Measurements from ENCODE around the gene CPED1. TPM values are rescaled to one million over a fixed set of nuclear protein-coding genes. Genes with fewer than 3 reads are reported as not detected.

The CPED1 gene
- total RNA-seq, 1 experiment from 2014 or later: 0.13 TPM

DNA sequence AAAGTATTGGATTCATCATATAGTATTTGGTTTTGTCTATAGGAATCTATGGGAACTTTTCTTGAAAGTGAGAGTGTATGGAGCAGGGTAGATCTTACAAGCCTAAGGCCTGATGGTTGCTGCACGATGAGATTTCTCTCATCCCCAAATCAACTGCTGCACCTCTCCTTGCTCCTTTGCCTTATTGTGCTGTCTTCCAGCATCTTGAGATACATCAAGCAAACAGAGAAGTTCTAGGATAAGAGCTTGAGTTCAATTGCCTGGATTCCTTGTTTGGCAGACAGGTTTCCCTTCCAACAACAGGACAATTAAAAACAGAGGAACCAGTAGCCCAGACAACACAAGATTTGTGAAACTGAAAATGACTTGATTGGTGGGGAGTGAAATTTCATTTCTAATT, 56.6 kb downstream of the CPED1 start:
- Mint-ChIP-seq H3K27ac (no peak overlapping the region), H3K36me3 (ENCODE audit: insufficient read depth in 1 of 3, low read depth in 3 of 3) (no peaks in the 10 kb centered on the region), H3K4me3 (no peak overlapping the region), H3K4me1 (peaks cover 18 to 20% of the 10 kb centered on the region in 2 experiments), H3K27me3 (ENCODE audit: low read depth) (no peaks in the 10 kb centered on the region), H3K9me3 (no peaks in the 10 kb centered on the region)
- no CpG with 5 or more reads among the region's 1 CpG for WGBS (ENCODE audit: extremely low coverage, insufficient read length, low lambda C conversion rate)
- no peak overlapping the region for H2AK5ac ChIP-seq (ENCODE audit: insufficient read length, low read length)
- H3K23ac ChIP-seq (ENCODE audit: insufficient read length, low read depth, low read length): no peak overlapping the region
- H4K8ac ChIP-seq (replicated peaks; ENCODE audit: insufficient read length, low read depth, low read length): no peak overlapping the region
- H3K79me2 ChIP-seq (ENCODE audit: insufficient read depth, low read length): no peaks in the 10 kb centered on the region
- no peak overlapping the region for H4K91ac ChIP-seq (ENCODE audit: insufficient read length, low read depth, low read length)
- H3K4me2 ChIP-seq (ENCODE audit: insufficient read depth, insufficient read length, low read length): no peak overlapping the region
- H3K4me1 ChIP-seq (ENCODE audit: insufficient read depth, low read length): no peaks in the 10 kb centered on the region
- H3K9me3 ChIP-seq (ENCODE audit: control insufficient read depth, low read depth, low read length): no peaks in the 10 kb centered on the region
- H3K56ac ChIP-seq (ENCODE audit: insufficient read length, low read depth, low read length): no peak overlapping the region
- no peaks in the 10 kb centered on the region for H3K79me1 ChIP-seq (ENCODE audit: insufficient read depth, low read depth, low read length, poor library complexity, severe bottlenecking)
- H3K4ac ChIP-seq (ENCODE audit: low read depth, low read length): no peak overlapping the region
- H2BK5ac ChIP-seq (ENCODE audit: insufficient read length, low read length): no peak overlapping the region
- no peak for DNase-seq
- H3K23me2 ChIP-seq (ENCODE audit: insufficient read length, low read depth, low read length, poor library complexity, severe bottlenecking): no peaks in the 10 kb centered on the region
- no peak overlapping the region for H2BK15ac ChIP-seq (ENCODE audit: low read depth, low read length)
- H2BK12ac ChIP-seq (ENCODE audit: insufficient read length, low read depth, low read length): no peak overlapping the region
- H3K9ac ChIP-seq (ENCODE audit: extremely low read depth, insufficient read length, low read length): no peak overlapping the region
- no peak overlapping the region for H3K18ac ChIP-seq (ENCODE audit: insufficient read length, low read depth, low read length)
- H3K14ac ChIP-seq (ENCODE audit: insufficient read depth, low read length): no peak overlapping the region
- H3T11ph ChIP-seq (ENCODE audit: low read length): no peak overlapping the region
- no peaks in the 10 kb centered on the region for H4K20me1 ChIP-seq (ENCODE audit: control insufficient read depth, insufficient read depth, insufficient read length)
- H3K27ac ChIP-seq (ENCODE audit: insufficient read length, low read depth, low read length): no peak overlapping the region
- H2BK20ac ChIP-seq (ENCODE audit: low read depth, low read length, poor library complexity, severe bottlenecking): no peak overlapping the region
- no peak overlapping the region for H4K5ac ChIP-seq (ENCODE audit: insufficient read length, low read depth, low read length)
- no peaks in the 10 kb centered on the region for H3K27me3 ChIP-seq (ENCODE audit: insufficient read depth, low read length)
- no peak overlapping the region for H2BK120ac ChIP-seq (ENCODE audit: low read depth, low read length, poor library complexity, severe bottlenecking)
- TF ChIP-seq, protein P1, sequence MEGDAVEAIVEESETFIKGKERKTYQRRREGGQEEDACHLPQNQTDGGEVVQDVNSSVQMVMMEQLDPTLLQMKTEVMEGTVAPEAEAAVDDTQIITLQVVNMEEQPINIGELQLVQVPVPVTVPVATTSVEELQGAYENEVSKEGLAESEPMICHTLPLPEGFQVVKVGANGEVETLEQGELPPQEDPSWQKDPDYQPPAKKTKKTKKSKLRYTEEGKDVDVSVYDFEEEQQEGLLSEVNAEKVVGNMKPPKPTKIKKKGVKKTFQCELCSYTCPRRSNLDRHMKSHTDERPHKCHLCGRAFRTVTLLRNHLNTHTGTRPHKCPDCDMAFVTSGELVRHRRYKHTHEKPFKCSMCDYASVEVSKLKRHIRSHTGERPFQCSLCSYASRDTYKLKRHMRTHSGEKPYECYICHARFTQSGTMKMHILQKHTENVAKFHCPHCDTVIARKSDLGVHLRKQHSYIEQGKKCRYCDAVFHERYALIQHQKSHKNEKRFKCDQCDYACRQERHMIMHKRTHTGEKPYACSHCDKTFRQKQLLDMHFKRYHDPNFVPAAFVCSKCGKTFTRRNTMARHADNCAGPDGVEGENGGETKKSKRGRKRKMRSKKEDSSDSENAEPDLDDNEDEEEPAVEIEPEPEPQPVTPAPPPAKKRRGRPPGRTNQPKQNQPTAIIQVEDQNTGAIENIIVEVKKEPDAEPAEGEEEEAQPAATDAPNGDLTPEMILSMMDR (conservative IDR thresholded peaks at IDR 0.05): no peak
- H2AFZ ChIP-seq (ENCODE audit: low read length): no peak overlapping the region

All from H9 (cell line).